HepG2 (cell line): ENCODE data around the gene CARMIL3. TPM values are rescaled to one million over a fixed set of nuclear protein-coding genes. Genes with fewer than 3 reads are reported as not detected.

Experiments used
- ATF7 ChIP-seq, 2 experiments: fragments of 450-650 bp in 1 of 2; sonication (generic) in 1 of 2; formaldehyde crosslinking in 1 of 2; IDR thresholded peaks; 2 replicates each; pipeline versions ENCODE4 v1.4.0 to v1.6.1; 2016 to 2020; ENCODE audit warnings: antibody characterized with exemption in 1 of 2, mild to moderate bottlenecking in 1 of 2, missing genetic modification reagents in 1 of 2
- IKZF4 ChIP-seq: sonication (generic); formaldehyde crosslinking; IDR thresholded peaks from 2 replicates; pipeline ENCODE4 v1.5.1; 2020; ENCODE audit warnings: borderline replicate concordance, mild to moderate bottlenecking, low read depth, missing genetic modification reagents; ENCODE audit errors: not compliant biosample characterization
- KAT7 ChIP-seq: IDR thresholded peaks from 2 replicates; pipeline ENCODE4 v1.6.1; 2018; ENCODE audit warnings: borderline replicate concordance, missing compliant biosample characterization
- MAFF ChIP-seq: IDR thresholded peaks from 2 replicates; pipeline ENCODE4 v1.6.1; 2011; ENCODE audit warnings: low read depth, low read length, improper control_type of control experiment
- POLR2AphosphoS2 ChIP-seq: IDR thresholded peaks from 2 replicates; pipeline ENCODE4 v1.6.1; 2011; ENCODE audit warnings: low read depth, low read length, improper control_type of control experiment
- RARA ChIP-seq: IDR thresholded peaks from 2 replicates; pipeline ENCODE4 v1.6.1; 2016; ENCODE audit warnings: missing genetic modification reagents, missing compliant biosample characterization
- RFX1 ChIP-seq: fragments of 450-650 bp; IDR thresholded peaks from 2 replicates; pipeline ENCODE4 v1.6.1; 2017
- STAT5B ChIP-seq: sonication (generic); formaldehyde crosslinking; IDR thresholded peaks from 2 replicates; pipeline ENCODE4 v1.4.0; 2020; ENCODE audit warnings: missing genetic modification reagents
- ZBTB7A ChIP-seq: sonication (generic); formaldehyde crosslinking; IDR thresholded peaks from 2 replicates; pipeline ENCODE4 v1.8.0; 2022; ENCODE audit warnings: mild to moderate bottlenecking, missing genetic modification reagents
- ZNF282 ChIP-seq: fragments of 450-650 bp; IDR thresholded peaks from 2 replicates; pipeline ENCODE4 v1.6.1; 2018; ENCODE audit not compliant: partially characterized antibody
- ZNF570 ChIP-seq: sonication (generic); formaldehyde crosslinking; IDR thresholded peaks from 2 replicates; pipeline ENCODE4 v1.4.0; 2020; ENCODE audit warnings: mild to moderate bottlenecking, missing genetic modification reagents, borderline replicate concordance
- ZSCAN22 ChIP-seq: sonication (generic); formaldehyde crosslinking; IDR thresholded peaks from 2 replicates; pipeline ENCODE4 v1.4.0; 2020; ENCODE audit warnings: mild to moderate bottlenecking, missing genetic modification reagents
- polyA plus RNA-seq, 8 experiments: library from polyadenylated mRNA; depleted of rRNA in 3 of 8; stranded (reverse) in 7 of 8; unstranded in 1 of 8; fragments of >200 nt; fragmentation: Illumina TruSeq in 4 of 8; extraction: Trizol in 4 of 8; gene quantifications; 2 replicates each; pipeline versions ENCODE4 v1.2.1 to v1.2.3, GENCODE V29; 2011 to 2016; ENCODE audit warnings: low read depth in 4 of 8, missing spikeins in 1 of 8, mixed read lengths in 1 of 8; ENCODE audit not compliant: insufficient read depth in 1 of 8
- total RNA-seq, 5 experiments: library from RNA; depleted of rRNA; stranded (reverse); fragments of >200 nt; fragmentation: Illumina TruSeq; extraction: Trizol; gene quantifications; 2 replicates each; pipeline ENCODE4 v1.2.3, GENCODE V29; 2016; ENCODE audit warnings: low read depth in 1 of 5
- TF ChIP-seq, protein P1 (sequence below): sonication (generic); formaldehyde crosslinking; IDR thresholded peaks from 2 replicates; pipeline ENCODE4 v1.9.0; 2021; ENCODE audit warnings: missing genetic modification reagents, mild to moderate bottlenecking, borderline replicate concordance
- TF ChIP-seq, protein P2 (sequence below): sonication (generic); formaldehyde crosslinking; IDR thresholded peaks from 2 replicates; pipeline ENCODE4 v1.5.1; 2020; ENCODE audit warnings: mild to moderate bottlenecking, missing genetic modification reagents, borderline replicate concordance
- TF ChIP-seq, protein P3 (sequence below): sonication (generic); formaldehyde crosslinking; IDR thresholded peaks from 2 replicates; pipeline ENCODE4 v1.4.0; 2020; ENCODE audit warnings: missing genetic modification reagents

Gene CARMIL3
- total and polyA plus RNA-seq, 2 of the 13 experiments (the other 11 are each of a cell fraction or from before 2014, with no cell fraction given) = 0.27 to 0.55 TPM

DNA sequence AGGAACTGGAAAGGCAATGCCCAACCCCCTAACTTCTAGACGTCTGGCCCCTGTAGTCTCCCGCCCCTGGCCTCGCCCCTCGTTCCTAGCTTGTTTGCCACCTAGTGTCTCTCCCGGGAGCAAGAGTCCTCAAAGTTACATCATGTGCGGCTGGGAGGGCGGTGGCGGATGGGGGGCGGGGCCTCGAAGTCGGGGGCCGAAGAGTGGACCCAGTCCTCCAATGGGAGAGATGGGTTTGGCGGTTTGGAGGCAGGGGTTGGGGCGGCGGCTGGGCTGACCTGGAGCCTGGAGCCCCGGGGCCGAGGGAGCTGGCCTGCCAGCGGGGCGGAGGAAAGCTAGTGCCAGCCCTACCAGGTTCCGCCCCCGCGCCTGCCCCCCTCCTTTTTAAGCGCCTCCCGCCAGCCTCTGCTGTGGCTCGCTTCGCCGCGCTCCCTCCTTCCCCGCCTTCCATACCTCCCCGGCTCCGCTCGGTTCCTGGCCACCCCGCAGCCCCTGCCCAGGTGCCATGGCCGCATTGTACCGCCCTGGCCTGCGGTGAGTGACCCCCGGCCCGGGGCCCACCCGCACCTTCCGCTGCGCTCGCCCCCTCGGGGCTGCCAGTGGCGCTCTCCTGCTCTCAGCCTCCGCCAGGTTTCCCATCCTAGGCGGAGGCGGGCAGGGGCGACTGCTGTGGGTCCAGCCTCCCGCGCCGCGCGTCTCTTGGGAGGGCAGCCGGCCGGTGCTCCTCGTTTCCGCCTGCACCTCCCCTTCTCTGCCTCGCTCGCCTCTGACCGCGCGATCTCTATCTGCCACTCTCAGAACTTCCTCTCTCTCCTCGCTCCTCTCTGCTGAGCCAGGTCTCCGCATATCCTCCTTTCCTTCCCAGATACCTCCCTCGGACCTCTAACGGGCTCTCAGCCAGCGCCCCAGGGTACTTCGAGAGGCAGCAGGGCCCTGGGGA, 42.4 kb downstream of the CARMIL3 start, which contains the start of gene PCK2 (continued):
- TF ChIP-seq, protein P1, sequence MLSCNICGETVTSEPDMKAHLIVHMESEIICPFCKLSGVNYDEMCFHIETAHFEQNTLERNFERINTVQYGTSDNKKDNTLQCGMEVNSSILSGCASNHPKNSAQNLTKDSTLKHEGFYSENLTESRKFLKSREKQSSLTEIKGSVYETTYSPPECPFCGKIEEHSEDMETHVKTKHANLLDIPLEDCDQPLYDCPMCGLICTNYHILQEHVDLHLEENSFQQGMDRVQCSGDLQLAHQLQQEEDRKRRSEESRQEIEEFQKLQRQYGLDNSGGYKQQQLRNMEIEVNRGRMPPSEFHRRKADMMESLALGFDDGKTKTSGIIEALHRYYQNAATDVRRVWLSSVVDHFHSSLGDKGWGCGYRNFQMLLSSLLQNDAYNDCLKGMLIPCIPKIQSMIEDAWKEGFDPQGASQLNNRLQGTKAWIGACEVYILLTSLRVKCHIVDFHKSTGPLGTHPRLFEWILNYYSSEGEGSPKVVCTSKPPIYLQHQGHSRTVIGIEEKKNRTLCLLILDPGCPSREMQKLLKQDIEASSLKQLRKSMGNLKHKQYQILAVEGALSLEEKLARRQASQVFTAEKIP = no peak
- TF ChIP-seq IKZF4 (CRISPR knock-in tag) = peak; percentile 86
- TF ChIP-seq ATF7 (IDR thresholded peaks at IDR 0.05) = peak; percentile 49
- no peak; the same call in 1 of the 2 replicates for TF ChIP-seq ATF7 (CRISPR knock-in tag; IDR thresholded peaks at IDR 0.05)
- peak; percentile 89 for TF ChIP-seq RARA (CRISPR knock-in tag)
- TF ChIP-seq ZNF282 = peak; percentile 10
- TF ChIP-seq, protein P2, sequence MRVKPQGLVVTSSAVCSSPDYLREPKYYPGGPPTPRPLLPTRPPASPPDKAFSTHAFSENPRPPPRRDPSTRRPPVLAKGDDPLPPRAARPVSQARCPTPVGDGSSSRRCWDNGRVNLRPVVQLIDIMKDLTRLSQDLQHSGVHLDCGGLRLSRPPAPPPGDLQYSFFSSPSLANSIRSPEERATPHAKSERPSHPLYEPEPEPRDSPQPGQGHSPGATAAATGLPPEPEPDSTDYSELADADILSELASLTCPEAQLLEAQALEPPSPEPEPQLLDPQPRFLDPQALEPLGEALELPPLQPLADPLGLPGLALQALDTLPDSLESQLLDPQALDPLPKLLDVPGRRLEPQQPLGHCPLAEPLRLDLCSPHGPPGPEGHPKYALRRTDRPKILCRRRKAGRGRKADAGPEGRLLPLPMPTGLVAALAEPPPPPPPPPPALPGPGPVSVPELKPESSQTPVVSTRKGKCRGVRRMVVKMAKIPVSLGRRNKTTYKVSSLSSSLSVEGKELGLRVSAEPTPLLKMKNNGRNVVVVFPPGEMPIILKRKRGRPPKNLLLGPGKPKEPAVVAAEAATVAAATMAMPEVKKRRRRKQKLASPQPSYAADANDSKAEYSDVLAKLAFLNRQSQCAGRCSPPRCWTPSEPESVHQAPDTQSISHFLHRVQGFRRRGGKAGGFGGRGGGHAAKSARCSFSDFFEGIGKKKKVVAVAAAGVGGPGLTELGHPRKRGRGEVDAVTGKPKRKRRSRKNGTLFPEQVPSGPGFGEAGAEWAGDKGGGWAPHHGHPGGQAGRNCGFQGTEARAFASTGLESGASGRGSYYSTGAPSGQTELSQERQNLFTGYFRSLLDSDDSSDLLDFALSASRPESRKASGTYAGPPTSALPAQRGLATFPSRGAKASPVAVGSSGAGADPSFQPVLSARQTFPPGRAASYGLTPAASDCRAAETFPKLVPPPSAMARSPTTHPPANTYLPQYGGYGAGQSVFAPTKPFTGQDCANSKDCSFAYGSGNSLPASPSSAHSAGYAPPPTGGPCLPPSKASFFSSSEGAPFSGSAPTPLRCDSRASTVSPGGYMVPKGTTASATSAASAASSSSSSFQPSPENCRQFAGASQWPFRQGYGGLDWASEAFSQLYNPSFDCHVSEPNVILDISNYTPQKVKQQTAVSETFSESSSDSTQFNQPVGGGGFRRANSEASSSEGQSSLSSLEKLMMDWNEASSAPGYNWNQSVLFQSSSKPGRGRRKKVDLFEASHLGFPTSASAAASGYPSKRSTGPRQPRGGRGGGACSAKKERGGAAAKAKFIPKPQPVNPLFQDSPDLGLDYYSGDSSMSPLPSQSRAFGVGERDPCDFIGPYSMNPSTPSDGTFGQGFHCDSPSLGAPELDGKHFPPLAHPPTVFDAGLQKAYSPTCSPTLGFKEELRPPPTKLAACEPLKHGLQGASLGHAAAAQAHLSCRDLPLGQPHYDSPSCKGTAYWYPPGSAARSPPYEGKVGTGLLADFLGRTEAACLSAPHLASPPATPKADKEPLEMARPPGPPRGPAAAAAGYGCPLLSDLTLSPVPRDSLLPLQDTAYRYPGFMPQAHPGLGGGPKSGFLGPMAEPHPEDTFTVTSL = no peak
- no peak for TF ChIP-seq ZNF570
- TF ChIP-seq MAFF = no peak
- peak; percentile 100 for TF ChIP-seq KAT7 (CRISPR knock-in tag)
- TF ChIP-seq POLR2AphosphoS2 = no peak
- no peak for TF ChIP-seq RFX1
- no peak for TF ChIP-seq ZBTB7A (CRISPR knock-in tag)
- TF ChIP-seq ZSCAN22 (CRISPR knock-in tag) = no peak
- peak; percentile 98 for TF ChIP-seq STAT5B (CRISPR knock-in tag)
- TF ChIP-seq, protein P3, sequence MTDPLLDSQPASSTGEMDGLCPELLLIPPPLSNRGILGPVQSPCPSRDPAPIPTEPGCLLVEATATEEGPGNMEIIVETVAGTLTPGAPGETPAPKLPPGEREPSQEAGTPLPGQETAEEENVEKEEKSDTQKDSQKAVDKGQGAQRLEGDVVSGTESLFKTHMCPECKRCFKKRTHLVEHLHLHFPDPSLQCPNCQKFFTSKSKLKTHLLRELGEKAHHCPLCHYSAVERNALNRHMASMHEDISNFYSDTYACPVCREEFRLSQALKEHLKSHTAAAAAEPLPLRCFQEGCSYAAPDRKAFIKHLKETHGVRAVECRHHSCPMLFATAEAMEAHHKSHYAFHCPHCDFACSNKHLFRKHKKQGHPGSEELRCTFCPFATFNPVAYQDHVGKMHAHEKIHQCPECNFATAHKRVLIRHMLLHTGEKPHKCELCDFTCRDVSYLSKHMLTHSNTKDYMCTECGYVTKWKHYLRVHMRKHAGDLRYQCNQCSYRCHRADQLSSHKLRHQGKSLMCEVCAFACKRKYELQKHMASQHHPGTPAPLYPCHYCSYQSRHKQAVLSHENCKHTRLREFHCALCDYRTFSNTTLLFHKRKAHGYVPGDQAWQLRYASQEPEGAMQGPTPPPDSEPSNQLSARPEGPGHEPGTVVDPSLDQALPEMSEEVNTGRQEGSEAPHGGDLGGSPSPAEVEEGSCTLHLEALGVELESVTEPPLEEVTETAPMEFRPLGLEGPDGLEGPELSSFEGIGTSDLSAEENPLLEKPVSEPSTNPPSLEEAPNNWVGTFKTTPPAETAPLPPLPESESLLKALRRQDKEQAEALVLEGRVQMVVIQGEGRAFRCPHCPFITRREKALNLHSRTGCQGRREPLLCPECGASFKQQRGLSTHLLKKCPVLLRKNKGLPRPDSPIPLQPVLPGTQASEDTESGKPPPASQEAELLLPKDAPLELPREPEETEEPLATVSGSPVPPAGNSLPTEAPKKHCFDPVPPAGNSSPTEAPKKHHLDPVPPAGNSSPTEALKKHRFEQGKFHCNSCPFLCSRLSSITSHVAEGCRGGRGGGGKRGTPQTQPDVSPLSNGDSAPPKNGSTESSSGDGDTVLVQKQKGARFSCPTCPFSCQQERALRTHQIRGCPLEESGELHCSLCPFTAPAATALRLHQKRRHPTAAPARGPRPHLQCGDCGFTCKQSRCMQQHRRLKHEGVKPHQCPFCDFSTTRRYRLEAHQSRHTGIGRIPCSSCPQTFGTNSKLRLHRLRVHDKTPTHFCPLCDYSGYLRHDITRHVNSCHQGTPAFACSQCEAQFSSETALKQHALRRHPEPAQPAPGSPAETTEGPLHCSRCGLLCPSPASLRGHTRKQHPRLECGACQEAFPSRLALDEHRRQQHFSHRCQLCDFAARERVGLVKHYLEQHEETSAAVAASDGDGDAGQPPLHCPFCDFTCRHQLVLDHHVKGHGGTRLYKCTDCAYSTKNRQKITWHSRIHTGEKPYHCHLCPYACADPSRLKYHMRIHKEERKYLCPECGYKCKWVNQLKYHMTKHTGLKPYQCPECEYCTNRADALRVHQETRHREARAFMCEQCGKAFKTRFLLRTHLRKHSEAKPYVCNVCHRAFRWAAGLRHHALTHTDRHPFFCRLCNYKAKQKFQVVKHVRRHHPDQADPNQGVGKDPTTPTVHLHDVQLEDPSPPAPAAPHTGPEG = peak; percentile 73; the same call in 1 of the 2 replicates
